HG02763 (cell line): ENCODE data around the gene RTN4R.

Source experiments
- ATAC-seq: cut with Tn5 transposase; IDR thresholded peaks from one replicate; pipeline ENCODE4 v1.9.1; 2021; ENCODE audit warnings: mild to moderate bottlenecking, moderate library complexity; ENCODE audit not compliant: unreplicated experiment

The RTN4R gene

GRCh38 chr22:20243537-20244249 lies 24.4 kb downstream of the RTN4R start:
- no peak for ATAC-seq

DNA sequence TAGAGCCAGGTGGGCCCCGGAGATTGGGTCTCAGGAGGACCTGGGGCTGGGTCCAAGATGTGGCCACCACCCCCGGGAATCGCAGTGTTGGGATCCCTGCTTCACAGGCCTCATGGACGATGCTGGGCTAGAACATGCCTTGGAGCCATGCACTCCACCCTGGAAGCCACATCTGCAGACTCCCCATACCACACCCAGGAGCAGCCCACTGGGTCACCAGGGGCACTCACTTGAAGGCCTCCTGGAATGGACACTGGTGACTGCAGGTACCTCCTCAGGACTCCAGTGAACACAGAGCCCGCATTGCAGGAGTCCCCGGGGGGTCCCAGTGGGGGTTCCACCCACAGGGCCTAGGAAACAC lies 25.0 kb downstream of the RTN4R start:
- ATAC-seq = no peak

- ATAC-seq = no peak
These were observed 25.5 kb downstream of the RTN4R start for GRCh38 chr22:20242393-20243175.

DNA sequence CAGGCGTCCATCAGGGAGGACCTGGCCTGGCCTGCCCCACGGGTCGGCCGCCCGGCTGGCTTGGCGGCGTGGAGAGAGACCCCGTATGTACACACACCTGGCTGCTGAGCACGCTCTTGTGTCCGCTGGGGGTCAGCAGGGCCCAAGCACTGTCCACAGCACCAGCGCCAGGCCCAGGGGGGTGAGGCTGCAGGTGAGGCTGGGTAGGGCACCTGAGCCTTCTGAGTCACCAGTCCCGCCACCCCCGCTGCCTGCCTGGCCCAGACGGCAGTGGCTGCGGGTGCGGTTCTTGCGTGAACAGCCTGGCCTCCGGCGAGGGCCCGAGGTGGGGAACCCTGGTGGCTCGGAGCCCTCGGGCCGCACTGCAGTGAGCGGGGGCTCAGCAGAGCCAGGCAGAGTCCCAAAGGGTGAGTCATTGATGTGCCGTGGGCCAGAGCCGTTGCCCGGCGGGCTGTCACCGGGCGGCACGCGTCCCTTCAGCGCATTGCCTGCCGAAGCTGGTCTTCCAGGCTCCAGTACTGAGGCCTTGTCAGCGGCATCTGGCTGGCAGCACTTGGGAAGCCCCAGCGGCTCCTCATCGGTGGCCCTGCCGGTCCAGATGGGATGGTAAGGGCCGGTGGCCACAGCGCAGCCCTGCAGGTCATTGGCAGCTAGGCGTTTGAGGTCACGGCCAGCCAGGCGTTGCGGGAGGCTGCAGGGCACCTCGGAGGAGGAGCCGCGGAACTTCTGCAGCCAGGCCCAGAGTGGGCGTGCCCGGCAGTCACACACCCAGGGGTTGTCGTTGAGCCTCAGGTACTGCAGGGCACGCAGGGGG lies 26.3 kb downstream of the RTN4R start:
- ATAC-seq = no peak

GRCh38 chr22:20240900-20241299 lies 27.2 kb downstream of the RTN4R start:
- ATAC-seq = no peak

- no peak for ATAC-seq
These were observed 27.7 kb downstream of the RTN4R start for GRCh38 chr22:20240447-20240764.

DNA sequence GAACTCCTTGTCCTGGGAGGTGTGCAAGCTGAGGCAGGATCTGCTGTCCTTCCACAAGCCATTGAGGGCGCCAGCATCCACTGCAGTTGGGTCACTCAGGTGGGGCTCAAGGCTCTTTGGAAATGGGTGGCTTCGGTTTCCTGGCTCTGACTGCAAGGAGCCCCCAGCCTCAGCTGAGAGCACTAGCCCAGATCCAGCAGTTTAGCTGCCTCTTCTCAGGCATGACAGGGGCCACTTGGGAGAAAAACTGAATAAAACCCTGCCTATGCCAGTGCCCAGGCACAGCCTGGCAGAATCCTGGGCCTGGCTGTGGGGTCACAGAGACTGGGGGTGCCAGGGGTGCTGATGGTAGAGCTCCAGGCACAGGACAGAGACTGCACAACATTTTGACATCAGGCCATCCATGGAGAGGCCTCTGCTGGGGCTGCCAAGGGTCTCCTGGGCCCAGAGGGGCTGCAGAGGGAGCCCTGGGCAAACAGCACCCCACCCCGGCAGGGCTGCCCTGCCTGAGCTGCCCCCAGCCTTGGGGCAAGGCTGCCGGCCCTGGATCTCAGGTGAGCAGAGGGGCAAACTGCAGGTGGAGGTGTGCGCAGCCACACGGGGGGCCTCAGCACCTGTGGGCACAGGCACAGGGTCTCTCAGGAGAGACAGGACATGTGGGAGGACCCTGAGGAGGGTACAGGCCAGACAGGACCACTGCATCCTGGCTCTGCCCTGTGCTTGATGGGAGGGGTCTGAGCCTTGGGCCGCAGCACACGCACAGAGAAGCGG lies 28.3 kb downstream of the RTN4R start:
- ATAC-seq = no peak

DNA sequence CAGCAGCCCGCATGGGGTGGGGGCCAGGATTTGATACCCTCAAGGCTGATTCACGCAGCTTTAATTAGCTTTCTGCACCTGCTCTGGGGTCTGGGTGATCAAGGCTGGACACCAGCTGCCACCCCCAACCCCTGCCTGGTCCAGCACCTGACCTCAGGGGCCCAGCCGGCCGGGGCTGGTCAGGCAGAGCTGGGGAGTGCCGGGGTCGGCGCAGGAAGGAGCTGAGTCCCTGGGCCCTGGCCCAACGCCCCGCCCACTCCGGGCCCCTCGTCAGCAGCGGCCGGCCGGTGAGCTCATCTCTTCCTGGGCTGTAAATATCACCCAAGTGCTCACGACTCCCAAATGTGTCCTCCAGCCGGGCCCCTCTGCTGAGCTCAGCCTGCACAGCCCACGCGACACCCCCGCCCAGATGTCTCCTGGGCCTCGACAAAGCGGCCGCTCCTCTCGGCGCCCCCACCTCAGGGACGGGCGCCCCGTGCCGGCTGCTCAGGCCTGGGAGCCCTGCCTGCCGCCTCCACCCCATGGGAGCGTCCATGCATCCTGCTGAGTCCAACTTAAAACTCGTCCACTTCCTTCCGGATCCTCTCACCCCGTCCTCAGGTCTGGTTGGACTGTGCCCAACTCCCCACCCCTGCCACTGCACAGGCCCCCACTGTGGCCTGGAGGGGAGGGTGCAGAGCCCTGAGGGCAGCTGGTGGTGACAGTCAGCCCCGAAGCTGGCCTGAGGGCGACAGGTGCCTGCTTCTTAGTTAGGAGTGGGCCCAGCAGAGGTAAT lies 29.0 kb downstream of the RTN4R start:
- ATAC-seq = no peak

DNA sequence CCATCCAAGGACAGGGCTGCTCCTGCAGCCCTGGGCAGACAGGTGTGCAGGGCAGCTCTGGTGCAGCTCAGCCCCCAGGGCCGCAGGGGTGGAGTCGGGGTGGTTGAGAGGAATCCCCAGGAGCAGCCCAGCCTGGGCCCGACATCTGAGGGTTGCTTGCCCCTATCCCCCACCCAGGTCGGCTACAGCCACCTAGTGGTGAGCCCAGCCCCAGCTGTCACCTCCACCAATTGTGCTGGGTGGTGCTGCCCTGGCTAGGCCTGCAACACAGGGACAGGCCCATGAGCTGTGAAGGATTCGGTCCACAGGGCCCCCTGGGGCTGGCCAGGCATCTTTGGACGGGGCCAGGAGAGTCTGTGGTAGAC lies 29.6 kb downstream of the RTN4R start:
- no peak for ATAC-seq

DNA sequence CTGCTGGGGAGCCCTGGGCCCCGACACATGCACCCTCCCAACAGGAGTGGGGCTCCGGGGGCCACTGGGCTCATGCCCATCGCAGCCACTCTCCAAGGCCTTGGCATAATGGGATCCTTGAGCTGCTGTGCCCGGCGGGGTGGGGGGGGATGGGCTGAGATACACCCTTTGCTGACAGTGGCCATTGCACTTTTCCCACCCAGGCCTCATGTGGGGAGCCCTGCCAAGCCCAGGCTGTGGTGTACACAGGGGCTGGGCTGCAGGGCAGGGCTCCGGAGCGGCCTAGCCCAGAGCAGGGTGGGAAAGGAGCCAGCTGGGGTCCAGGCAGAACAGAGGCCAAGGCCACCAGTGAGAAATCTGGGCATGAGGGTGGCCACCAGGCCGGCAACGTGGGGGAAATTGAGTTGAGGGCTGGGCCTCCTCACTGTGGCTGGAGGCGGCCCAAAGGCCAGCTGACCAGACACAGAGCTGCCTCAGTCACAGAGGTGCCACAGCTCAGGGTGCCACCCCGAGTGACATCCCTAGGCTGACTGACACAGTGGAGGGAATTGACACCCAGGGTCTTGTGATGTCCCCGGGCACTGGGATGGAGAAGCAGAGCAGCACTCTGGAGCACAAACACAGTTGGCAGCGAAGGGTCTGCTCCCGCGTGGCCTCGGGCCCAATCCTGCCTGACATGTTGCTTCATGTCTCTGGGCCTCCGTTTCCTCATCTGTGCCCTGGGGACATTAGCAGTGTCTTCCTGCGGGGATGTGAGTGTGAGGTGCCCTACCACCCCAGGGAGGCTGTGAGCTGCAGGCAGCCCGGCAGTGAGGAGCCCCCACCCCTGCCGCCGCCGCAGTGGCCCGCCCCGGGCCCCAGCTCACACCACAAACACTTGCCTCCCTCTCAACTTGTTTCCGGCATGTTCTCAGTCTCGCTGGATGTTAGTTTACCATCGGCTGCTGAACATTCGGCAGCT lies 30.4 kb downstream of the RTN4R start:
- no peak for ATAC-seq

- no peak for ATAC-seq
These were observed 31.9 kb downstream of the RTN4R start for GRCh38 chr22:20236052-20236717.

GRCh38 chr22:20235389-20235991 lies 32.6 kb downstream of the RTN4R start:
- ATAC-seq = no peak

DNA sequence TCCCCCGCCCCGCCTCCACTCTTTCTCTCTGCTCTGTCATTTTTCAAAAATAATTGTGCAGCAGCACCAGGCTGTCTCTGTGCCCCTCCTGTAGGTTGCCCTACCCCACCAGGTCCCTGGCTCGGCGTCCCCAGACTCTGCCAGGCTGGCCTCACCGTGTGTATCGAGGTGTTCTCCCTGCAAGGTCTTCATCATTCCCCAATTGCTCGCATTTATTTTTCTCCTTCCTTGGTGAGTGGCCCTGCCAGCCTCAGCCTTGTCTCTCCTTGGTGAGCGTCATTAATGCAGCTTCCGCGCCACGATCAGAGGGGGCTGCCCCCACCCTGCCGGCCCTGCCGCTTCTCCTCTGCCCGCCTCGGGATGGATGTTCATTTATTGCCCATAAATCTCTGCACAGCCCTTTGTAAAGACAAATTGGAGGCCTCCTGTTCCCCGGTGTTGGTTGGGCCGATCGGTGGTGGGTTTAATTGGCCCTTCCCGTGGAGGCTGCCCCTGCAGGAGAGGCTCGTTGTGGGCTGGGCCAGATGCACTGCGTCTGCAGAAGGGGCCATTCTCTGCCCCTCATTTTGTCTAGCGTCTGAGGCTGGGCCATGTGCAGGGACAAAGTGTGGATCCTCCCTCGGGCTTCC lies 33.2 kb downstream of the RTN4R start:
- no peak for ATAC-seq

DNA sequence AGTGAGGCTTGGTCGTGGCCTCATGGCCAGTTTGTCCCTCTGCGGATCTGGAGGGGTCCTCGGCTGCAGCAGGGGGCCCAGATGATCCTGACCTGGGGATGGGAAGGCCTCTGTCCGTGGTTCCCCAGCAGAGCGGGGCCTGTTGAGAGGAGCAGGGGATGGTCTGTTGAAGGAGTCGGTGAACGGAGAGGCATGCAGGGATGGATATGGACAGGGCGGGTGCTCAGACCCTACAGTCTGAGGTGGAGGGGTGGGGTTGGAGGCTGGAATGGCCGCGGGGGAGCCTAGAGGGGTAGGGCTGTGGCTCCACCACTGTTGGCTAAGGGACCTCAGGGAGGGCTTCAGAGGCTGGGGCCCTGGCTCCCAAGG lies 33.8 kb downstream of the RTN4R start:
- no peak for ATAC-seq

DNA sequence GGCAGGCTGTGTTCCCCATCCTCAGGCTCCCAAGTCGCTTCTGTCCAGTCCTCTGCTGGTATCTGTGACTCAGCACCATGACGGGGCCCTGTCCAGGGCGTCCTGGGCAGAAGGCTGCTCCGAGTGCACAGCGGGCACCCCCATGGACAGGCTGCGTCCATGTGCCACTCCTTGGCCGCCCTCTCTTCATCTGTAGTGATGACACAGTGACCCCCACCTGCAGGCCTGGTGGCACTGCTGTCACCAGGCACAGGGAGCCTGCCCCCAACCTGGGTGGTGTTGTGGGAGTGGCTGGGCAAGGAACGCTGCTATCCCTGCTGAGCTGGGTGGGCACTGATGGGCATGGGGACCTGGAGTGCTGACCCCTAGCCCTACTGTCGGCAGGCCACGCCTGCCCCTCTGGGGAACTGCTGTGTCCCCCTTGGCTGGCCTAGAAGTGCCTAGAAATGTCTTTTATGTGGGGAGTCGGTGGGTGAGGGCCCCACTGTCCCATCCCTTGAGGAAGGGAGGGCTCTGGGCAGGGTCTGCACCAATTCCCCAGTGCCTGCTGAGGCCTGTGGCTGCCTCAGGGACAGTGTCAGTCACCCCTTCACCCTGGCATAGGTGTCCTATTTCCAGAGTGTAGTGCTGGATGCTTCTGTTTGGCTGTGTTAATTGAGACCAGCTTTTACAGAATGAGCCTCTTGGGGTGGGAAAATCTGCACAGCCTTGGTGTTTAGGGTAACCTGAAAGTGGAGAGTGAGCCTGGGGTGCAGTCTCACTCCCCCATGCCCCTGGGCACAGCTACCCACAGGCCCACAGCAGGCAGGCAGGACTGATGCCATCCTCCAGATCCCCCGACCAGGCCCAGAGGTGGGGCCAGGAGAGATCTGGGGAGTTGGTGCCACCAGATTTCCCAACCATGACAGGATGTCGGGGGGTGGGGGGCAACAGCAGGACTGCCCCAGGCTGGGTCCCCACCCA lies 34.5 kb downstream of the RTN4R start:
- ATAC-seq = no peak

GRCh38 chr22:20232781-20233180 lies 35.3 kb downstream of the RTN4R start:
- ATAC-seq = no peak

GRCh38 chr22:20232237-20232598 lies 35.9 kb downstream of the RTN4R start:
- ATAC-seq = no peak
